Measurements from ENCODE around the gene NQO2.
"Not testable (repeated sequence)": the region's sequence is repeated elsewhere in the genome, so short reads cannot be mapped to it uniquely, and the experiment has no call there.

NQO2 gene

DNA sequence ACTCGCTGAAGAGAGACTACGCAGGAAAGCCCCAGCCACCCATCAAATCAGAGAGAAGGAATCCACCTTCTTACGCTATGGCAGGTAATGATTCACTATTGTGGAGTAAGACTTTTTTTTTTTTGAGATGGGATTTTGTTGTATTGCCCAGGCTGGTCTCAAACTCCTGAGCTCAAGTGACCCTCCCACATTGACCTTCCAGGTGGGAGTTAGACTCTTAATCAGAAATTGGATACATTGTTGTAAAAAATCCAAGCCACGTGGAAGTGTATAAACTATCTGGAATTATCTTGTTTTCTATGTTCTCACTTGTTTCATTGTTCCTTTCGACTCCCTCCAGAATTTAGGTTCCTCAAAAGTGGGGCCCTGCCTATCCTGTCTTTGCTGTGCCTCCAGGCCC is 6.8 kb downstream of the NQO2 start:
- H3K4me3 ChIP-seq (ENCODE audit: low read length) = no peak overlapping the region
- no peak for TF ChIP-seq ZNF274 (IDR thresholded peaks at IDR 0.05; ENCODE audit: low read depth, low read length)

- no peak for TF ChIP-seq ZNF274 (IDR thresholded peaks at IDR 0.05; ENCODE audit: low read depth, low read length)
- H3K4me3 ChIP-seq (ENCODE audit: low read length) = no peak overlapping the region
Measured at GRCh38 chr6:3007571-3007970, 7.9 kb downstream of the NQO2 start.

DNA sequence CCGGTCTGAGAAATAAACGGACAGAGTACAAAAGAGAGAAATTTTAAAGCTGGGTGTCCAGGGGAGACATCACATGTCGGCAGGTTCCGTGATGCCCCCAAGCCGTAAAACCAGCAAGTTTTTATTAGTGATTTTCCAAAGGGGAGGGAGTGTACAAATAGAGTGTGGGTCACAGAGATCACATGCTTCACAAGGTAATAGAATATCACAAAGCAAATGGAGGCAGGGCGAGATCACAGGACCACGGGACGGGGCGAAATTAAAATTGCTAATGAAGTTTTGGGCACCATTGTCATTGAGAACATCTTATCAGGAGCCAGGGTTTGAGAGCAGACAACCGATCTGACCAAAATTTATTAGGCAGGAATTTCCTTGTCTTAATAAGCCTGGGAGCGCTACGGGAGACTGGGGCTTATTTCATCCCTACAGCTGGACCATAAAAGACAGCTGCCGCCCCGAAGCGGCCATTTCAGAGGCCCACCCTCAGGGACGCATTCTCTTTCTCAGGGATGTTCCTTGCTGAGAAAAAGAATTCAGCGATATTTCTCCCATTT is 9.1 kb downstream of the NQO2 start:
- H3K4me3 ChIP-seq (ENCODE audit: low read length) = not testable (repeated sequence)

DNA sequence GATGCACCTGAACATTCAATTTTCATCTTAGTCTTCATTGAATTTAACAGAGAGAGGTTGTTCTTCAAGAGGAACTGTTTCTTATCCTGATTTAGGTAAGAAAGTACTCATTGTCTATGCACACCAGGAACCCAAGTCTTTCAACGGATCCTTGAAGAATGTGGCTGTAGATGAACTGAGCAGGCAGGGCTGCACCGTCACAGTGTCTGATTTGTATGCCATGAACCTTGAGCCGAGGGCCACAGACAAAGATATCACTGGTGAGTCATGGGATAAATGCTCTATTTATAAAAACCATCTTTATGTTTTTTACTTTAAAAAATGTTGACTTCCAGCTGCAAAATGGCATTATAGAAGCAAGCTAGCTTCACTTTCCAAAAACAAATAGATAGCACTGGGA is 10.2 kb downstream of the NQO2 start:
- no peak overlapping the region for H3K4me3 ChIP-seq (ENCODE audit: low read length)
- no peak for TF ChIP-seq ZNF274 (IDR thresholded peaks at IDR 0.05; ENCODE audit: low read depth, low read length)

DNA sequence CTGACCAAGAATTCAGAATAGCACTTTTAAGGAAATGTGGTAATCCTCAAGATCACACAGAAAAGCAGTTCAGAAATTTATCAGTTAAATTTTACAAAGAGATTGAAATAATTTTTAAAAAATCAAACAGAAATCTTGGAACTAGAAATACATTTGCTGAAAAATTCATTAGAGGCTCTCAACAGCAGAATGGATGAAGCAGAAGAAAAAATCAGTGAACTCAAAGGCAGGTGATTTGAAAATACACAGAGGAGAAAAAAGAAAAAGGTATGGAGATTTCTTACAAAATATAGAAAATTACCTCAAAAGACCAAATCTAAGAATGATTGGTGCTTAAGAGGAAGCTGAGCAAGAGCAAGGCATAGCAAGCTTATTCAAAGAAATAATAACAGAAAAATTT is 11.5 kb downstream of the NQO2 start:
- no peak overlapping the region for H3K4me3 ChIP-seq (ENCODE audit: low read length)
- TF ChIP-seq ZNF274 (IDR thresholded peaks at IDR 0.05; ENCODE audit: low read depth, low read length) = no peak

- no peak for TF ChIP-seq ZNF274 (IDR thresholded peaks at IDR 0.05; ENCODE audit: low read depth, low read length)
- no peak overlapping the region for H3K4me3 ChIP-seq (ENCODE audit: low read length)
Measured at GRCh38 chr6:3011592-3011991, 11.9 kb downstream of the NQO2 start.

DNA sequence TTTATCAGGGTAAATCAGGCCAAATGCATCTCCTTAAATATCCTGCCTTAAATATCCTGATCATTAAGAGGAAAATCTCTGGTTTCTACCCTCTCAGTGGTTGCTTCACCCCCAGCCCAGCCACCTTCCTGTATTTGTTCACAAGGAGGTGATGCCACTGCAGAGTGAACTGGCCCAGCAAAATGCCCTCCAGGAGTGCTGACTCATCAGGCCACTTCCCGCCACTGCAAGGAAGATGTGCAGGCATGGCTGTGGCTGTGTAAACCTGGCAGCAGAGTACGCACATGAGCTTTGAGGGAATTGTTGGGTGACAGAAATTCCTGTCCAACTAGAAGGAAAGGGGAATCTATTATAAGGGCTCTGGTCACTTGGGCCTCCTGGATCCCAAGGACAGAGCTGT is 13.8 kb downstream of the NQO2 start:
- no peak for TF ChIP-seq ZNF274 (IDR thresholded peaks at IDR 0.05; ENCODE audit: low read depth, low read length)
- H3K4me3 ChIP-seq (ENCODE audit: low read length) = no peak overlapping the region

- no peak overlapping the region for H3K4me3 ChIP-seq (ENCODE audit: low read length)
- no peak for TF ChIP-seq ZNF274 (IDR thresholded peaks at IDR 0.05; ENCODE audit: low read depth, low read length)
Measured at GRCh38 chr6:3013901-3014674, 14.4 kb downstream of the NQO2 start.

DNA sequence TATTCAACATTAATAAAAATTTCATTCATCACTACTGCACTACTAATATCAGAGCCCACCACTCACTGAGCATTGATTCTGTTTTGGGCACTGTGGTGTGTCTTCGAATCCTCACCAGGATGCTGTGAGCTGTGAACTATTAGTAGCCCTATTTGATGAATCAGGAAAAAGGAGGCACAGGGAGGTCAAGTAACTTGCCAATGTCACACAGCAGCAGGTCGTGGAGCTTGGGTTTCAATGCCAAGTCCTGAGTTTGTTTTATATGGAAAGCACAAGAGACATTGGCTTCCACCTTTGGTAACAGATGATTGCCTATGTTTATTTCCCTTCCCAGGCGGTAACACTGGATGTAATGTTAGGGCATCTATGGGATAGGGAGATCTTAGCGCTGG is 15.0 kb downstream of the NQO2 start:
- no peak overlapping the region for H3K4me3 ChIP-seq (ENCODE audit: low read length)
- TF ChIP-seq ZNF274 (IDR thresholded peaks at IDR 0.05; ENCODE audit: low read depth, low read length) = no peak

GRCh38 chr6:3015144-3015543 is 15.4 kb downstream of the NQO2 start:
- TF ChIP-seq ZNF274 (IDR thresholded peaks at IDR 0.05; ENCODE audit: low read depth, low read length) = no peak
- no peak overlapping the region for H3K4me3 ChIP-seq (ENCODE audit: low read length)

- H3K4me3 ChIP-seq (ENCODE audit: low read length) = no peak overlapping the region
- no peak for TF ChIP-seq ZNF274 (IDR thresholded peaks at IDR 0.05; ENCODE audit: low read depth, low read length)
Measured at GRCh38 chr6:3016473-3017280, 17.0 kb downstream of the NQO2 start.

DNA sequence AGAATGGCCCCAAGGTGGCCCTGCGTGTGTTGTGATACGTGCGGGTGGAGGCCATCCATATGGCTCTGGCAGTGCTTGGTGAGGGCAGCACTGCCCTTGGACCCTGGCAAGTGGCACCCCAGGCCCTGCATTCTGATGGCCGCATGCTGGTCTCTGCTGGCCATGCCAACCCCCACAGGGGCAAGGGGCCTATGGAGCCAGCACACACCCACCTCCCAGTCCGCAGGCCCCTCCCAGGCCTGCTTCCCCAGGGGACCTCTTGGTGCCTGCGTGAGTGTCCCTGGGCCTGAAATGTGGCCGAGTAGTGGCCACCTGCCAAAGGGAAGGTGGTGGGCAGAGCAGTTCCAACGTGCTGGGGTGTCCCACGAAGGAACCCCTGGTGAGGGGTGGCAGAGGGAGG is 17.6 kb downstream of the NQO2 start:
- no peak for TF ChIP-seq ZNF274 (IDR thresholded peaks at IDR 0.05; ENCODE audit: low read depth, low read length)
- H3K4me3 ChIP-seq (ENCODE audit: low read length) = no peak overlapping the region

GRCh38 chr6:3019065-3019464 is 19.4 kb downstream of the NQO2 start:
- H3K4me3 ChIP-seq (ENCODE audit: low read length) = no peak overlapping the region
- TF ChIP-seq ZNF274 (IDR thresholded peaks at IDR 0.05; ENCODE audit: low read depth, low read length) = no peak

DNA sequence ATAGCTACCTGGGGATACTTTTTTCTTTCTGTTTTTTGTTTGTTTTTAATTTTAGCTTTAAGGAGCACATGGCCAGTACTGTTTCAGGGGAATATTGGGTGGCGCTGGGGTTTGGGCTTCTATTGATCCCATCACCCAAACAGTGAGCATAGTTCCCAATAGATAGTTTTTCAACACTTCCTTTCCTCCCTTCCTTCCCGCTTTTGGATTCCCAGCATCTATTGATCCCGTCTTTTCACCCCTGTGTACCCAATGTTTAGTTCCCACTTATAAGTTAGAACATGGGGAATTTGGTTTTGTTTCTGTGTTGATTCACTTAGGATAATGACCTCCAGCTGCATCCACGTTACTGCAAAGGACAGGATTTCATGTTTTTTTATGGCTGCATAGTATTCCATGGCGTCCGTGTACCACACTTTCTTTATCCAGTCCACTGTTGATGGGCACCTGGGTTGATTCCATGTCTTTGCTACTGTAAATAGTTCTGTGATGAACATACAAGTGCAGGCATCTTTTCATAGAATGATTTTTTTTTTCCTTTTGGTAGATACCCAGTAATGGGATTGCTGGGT is 20.1 kb downstream of the NQO2 start:
- H3K4me3 ChIP-seq (ENCODE audit: low read length) = no peak overlapping the region
- TF ChIP-seq ZNF274 (IDR thresholded peaks at IDR 0.05; ENCODE audit: low read depth, low read length) = no peak

GRCh38 chr6:3020976-3021598 is 21.4 kb downstream of the NQO2 start:
- H3K4me3 ChIP-seq (ENCODE audit: low read length) = not testable (repeated sequence)

All from GM08714 (cell line).